ENCODE data around the gene KRTAP5-1. TPM values are rescaled to one million over a fixed set of nuclear protein-coding genes. Genes with fewer than 3 reads are reported as not detected.

KRTAP5-1 gene
- polyA plus RNA-seq, 1 of the 3 experiments (the other 2 are of a cell fraction): not detected

DNA sequence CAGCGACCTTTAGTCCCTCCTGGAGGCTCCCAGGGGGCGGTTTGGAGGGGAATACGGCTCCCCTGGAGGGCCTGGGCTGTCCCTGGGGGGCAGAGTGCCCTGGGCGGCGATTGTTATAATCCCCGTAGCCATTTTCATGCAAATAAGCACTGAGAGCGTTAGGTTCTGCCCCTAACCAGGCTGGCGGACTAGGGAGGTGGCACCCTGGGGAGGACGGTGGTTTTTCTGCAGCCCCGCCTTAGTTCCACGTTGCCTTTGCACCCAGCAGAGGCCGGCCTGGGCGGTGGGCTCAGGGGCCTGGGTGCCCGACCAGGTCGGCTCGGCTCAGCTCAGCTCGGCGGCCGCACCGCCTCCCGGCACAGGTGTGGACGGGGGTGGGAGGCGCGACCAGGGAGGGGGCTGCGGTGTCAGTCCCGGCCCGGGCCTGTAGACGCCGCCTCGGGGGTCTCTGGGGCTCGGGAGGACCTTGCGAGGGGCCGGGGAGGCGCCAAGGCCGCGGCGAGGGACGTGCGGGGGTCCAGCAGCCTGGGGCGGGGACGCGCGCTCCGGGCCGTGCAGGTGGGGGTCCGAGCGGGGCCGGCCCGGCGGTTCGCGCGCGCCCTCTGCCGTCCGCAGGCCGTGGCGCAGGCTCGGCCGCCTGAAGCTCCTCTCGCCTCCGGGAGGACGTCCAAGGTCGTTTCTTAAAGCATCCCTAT, 10.7 kb downstream of the KRTAP5-1 start:
- H3K27ac ChIP-seq (ENCODE audit: low read depth in 2 of 2, low read length in 1 of 2): no peak overlapping the region; a peak in 1 of 4 replicates
- H3K27me3 ChIP-seq (ENCODE audit: insufficient read depth): peaks cover 4% of the 10 kb centered on the region; the same call in 1 of the 2 replicates
- CTCF ChIA-PET: interaction anchor here (0.6 to 18.1 kb wide), 54 partner anchors 8 to 605 kb away, joined by 3 to 398 read pairs (median 4); partner anchors contain the start of genes KRTAP5-1, KRTAP5-3 and KRTAP5-5
- H3K79me2 ChIP-seq (ENCODE audit: insufficient read depth): no peaks in the 10 kb centered on the region
- no peaks in the 10 kb centered on the region for H3F3A ChIP-seq (replicated peaks; ENCODE audit: insufficient read depth)
- DNase-seq: peak; percentile 89
- H2AFZ ChIP-seq (ENCODE audit: low read depth): no peak overlapping the region
- no peaks in the 10 kb centered on the region for H3K36me3 ChIP-seq (replicated peaks in 1 of 2; ENCODE audit: control insufficient read depth in 1 of 2, insufficient read depth in 2 of 2, low read length in 1 of 2)
- TF ChIP-seq, protein P1, sequence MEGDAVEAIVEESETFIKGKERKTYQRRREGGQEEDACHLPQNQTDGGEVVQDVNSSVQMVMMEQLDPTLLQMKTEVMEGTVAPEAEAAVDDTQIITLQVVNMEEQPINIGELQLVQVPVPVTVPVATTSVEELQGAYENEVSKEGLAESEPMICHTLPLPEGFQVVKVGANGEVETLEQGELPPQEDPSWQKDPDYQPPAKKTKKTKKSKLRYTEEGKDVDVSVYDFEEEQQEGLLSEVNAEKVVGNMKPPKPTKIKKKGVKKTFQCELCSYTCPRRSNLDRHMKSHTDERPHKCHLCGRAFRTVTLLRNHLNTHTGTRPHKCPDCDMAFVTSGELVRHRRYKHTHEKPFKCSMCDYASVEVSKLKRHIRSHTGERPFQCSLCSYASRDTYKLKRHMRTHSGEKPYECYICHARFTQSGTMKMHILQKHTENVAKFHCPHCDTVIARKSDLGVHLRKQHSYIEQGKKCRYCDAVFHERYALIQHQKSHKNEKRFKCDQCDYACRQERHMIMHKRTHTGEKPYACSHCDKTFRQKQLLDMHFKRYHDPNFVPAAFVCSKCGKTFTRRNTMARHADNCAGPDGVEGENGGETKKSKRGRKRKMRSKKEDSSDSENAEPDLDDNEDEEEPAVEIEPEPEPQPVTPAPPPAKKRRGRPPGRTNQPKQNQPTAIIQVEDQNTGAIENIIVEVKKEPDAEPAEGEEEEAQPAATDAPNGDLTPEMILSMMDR (IDR thresholded peaks at IDR 0.05): peak; percentile 67
- TF ChIP-seq JUND (IDR thresholded peaks at IDR 0.05) (no peak), RAD21 (IDR thresholded peaks at IDR 0.05; ENCODE audit: low read length) (peak; percentile 70), POLR2AphosphoS5 (IDR thresholded peaks at IDR 0.05; ENCODE audit: low read depth, low read length) (no peak), TCF12 (IDR thresholded peaks at IDR 0.05) (no peak), TAF1 (IDR thresholded peaks at IDR 0.05; ENCODE audit: borderline replicate concordance, low read depth, low read length) (no peak), MXI1 (IDR thresholded peaks at IDR 0.05; ENCODE audit: low read depth, low read length) (0 out of 2 replicates have a peak, but pooled peaks have one; percentile 19), SMC3 (IDR thresholded peaks at IDR 0.05; ENCODE audit: low read depth, low read length) (peak; percentile 83)
- TF ChIP-seq, protein P2, sequence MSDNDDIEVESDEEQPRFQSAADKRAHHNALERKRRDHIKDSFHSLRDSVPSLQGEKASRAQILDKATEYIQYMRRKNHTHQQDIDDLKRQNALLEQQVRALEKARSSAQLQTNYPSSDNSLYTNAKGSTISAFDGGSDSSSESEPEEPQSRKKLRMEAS (IDR thresholded peaks at IDR 0.05; ENCODE audit: low read depth): no peak
- peaks cover 3% of the 10 kb centered on the region; the same call in 1 of the 2 replicates for H3K9me3 ChIP-seq
- peaks cover 10% of the 10 kb centered on the region; the same call in 1 of the 2 replicates for H4K20me1 ChIP-seq (ENCODE audit: insufficient read depth)
- WGBS (ENCODE audit: low lambda C conversion rate): 1% methylated on average over 10 of the region's 64 CpGs
- peaks cover 0 to 20% of the 10 kb centered on the region in 2 experiments; a peak in 1 of 4 replicates for H3K4me1 ChIP-seq (ENCODE audit: control insufficient read depth in 1 of 2, insufficient read depth in 2 of 2, low read depth in 1 of 2, low read length in 1 of 2)
- POLR2A ChIA-PET: interaction anchor here (1.0 to 1.6 kb wide), 5 partner anchors 10 to 51 kb away, joined by 3 to 6 read pairs (median 4); no protein-coding TSS in a partner anchor
- H3K4me3 ChIP-seq (ENCODE audit: low read depth in 2 of 2, low read length in 1 of 2): peak overlapping the region; percentile 51 to 57
- H3K9ac ChIP-seq: no peak overlapping the region
- no peaks in the 10 kb centered on the region for H3K9me2 ChIP-seq
- H3K4me2 ChIP-seq: peak overlapping the region; percentile 82

DNA sequence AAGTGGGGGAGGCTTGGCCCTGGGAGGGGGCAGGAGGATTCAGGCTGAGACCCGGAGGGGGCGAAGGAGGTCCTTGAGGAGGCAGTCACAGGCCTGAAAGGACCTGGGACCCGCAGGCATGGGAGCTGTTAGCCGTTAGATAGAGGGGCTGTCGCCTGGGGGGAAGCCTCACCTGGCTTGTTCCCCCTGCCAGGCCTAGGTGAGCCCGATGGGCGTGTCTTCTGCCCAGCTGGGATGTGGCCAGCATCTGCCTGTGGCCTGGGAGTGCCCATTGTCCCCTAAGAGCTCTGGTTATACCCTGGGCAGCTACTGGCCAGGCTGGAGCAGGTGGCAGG, 11.2 kb downstream of the KRTAP5-1 start:
- Histone ChIP-seq H3K9me2 (no peaks in the 10 kb centered on the region), H3K27me3 (ENCODE audit: insufficient read depth) (peaks cover 4% of the 10 kb centered on the region; the same call in 1 of the 2 replicates), H3F3A (replicated peaks; ENCODE audit: insufficient read depth) (no peaks in the 10 kb centered on the region), H3K4me2 (peak overlapping the region; percentile 82), H3K4me3 (ENCODE audit: low read depth in 2 of 2, low read length in 1 of 2) (peak overlapping the region; percentile 57 to 59; a peak in 3 of 4 replicates), H3K79me2 (ENCODE audit: insufficient read depth) (no peaks in the 10 kb centered on the region), H3K9ac (no peak overlapping the region), H4K20me1 (ENCODE audit: insufficient read depth) (peaks cover 10% of the 10 kb centered on the region; the same call in 1 of the 2 replicates), H2AFZ (ENCODE audit: low read depth) (no peak overlapping the region), H3K4me1 (ENCODE audit: control insufficient read depth in 1 of 2, insufficient read depth in 2 of 2, low read depth in 1 of 2, low read length in 1 of 2) (peaks cover 0 to 25% of the 10 kb centered on the region in 2 experiments; a peak in 1 of 4 replicates), H3K36me3 (replicated peaks in 1 of 2; ENCODE audit: control insufficient read depth in 1 of 2, insufficient read depth in 2 of 2, low read length in 1 of 2) (no peaks in the 10 kb centered on the region), H3K9me3 (peaks cover 3% of the 10 kb centered on the region; the same call in 1 of the 2 replicates), H3K27ac (ENCODE audit: low read depth in 2 of 2, low read length in 1 of 2) (no peak overlapping the region; a peak in 1 of 4 replicates)
- WGBS (ENCODE audit: low lambda C conversion rate): 3% methylated on average over 5 of the region's 7 CpGs
- CTCF ChIA-PET: interaction anchor here (0.6 to 18.1 kb wide), 35 partner anchors 8 to 582 kb away, joined by 3 to 398 read pairs (median 5); partner anchors contain the start of genes KRTAP5-1, KRTAP5-3 and KRTAP5-5
- DNase-seq: peak; percentile 62
- POLR2A ChIA-PET: interaction anchor here (1.0 to 1.6 kb wide), 2 partner anchors 9 to 51 kb away, joined by 3 to 6 read pairs; no protein-coding TSS in a partner anchor
- TF ChIP-seq FOXJ3 (CRISPR knock-in tag; IDR thresholded peaks at IDR 0.05) (no peak), CHD2 (IDR thresholded peaks at IDR 0.05; ENCODE audit: low read length, partially characterized antibody) (no peak), RCOR1 (IDR thresholded peaks at IDR 0.05; ENCODE audit: low read length) (no peak), RXRA (IDR thresholded peaks at IDR 0.05; ENCODE audit: borderline replicate concordance, low read depth) (no peak), NFIC (IDR thresholded peaks at IDR 0.05; ENCODE audit: borderline replicate concordance) (no peak), RFX5 (IDR thresholded peaks at IDR 0.05; ENCODE audit: low read length) (no peak), SIN3A (IDR thresholded peaks at IDR 0.05; ENCODE audit: borderline replicate concordance, low read depth, low read length) (no peak), YY1 (IDR thresholded peaks at IDR 0.05; ENCODE audit: low read depth) (no peak), TEAD4 (IDR thresholded peaks at IDR 0.05; ENCODE audit: borderline replicate concordance, insufficient read depth) (no peak), RAD21 (IDR thresholded peaks at IDR 0.05; ENCODE audit: low read length) (no peak)
- TF ChIP-seq, protein P3, sequence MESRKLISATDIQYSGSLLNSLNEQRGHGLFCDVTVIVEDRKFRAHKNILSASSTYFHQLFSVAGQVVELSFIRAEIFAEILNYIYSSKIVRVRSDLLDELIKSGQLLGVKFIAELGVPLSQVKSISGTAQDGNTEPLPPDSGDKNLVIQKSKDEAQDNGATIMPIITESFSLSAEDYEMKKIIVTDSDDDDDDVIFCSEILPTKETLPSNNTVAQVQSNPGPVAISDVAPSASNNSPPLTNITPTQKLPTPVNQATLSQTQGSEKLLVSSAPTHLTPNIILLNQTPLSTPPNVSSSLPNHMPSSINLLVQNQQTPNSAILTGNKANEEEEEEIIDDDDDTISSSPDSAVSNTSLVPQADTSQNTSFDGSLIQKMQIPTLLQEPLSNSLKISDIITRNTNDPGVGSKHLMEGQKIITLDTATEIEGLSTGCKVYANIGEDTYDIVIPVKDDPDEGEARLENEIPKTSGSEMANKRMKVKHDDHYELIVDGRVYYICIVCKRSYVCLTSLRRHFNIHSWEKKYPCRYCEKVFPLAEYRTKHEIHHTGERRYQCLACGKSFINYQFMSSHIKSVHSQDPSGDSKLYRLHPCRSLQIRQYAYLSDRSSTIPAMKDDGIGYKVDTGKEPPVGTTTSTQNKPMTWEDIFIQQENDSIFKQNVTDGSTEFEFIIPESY (IDR thresholded peaks at IDR 0.05; ENCODE audit: borderline replicate concordance, low read depth): no peak
- TF ChIP-seq, protein P4, sequence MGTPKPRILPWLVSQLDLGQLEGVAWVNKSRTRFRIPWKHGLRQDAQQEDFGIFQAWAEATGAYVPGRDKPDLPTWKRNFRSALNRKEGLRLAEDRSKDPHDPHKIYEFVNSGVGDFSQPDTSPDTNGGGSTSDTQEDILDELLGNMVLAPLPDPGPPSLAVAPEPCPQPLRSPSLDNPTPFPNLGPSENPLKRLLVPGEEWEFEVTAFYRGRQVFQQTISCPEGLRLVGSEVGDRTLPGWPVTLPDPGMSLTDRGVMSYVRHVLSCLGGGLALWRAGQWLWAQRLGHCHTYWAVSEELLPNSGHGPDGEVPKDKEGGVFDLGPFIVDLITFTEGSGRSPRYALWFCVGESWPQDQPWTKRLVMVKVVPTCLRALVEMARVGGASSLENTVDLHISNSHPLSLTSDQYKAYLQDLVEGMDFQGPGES (IDR thresholded peaks at IDR 0.05; ENCODE audit: low read depth, low read length): no peak

Measured in SK-N-SH (cell line).